GM18517 (cell line): ENCODE measurements around the gene CEP112.

Experiments used
- ATAC-seq: cut with Tn5 transposase; IDR thresholded peaks from one replicate; pipeline ENCODE4 v1.9.1; 2021; ENCODE audit warnings: mild to moderate bottlenecking, moderate library complexity; ENCODE audit not compliant: unreplicated experiment

Gene CEP112

GRCh38 chr17:65896889-65897288, 295.0 kb downstream of the CEP112 start:
- no peak for ATAC-seq

DNA sequence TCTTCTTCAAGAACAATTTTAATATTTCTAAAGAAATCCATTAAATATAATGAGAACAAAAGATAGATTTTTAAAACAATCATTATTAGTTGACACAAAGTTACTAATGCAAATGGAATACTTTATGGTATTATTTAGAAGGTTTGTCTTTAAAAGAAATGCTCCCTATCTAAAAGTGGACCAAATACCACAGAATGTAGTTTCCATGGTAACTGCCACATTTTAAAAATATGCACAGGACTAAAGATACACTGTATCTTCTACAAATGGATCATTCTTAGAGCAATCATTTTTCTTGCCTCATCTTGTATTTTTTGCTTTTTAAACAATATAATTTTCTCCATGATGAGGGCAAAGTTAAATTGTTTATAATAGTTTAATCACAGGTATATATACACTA, 296.0 kb downstream of the CEP112 start:
- ATAC-seq, result no peak

- no peak for ATAC-seq
These were observed 298.1 kb downstream of the CEP112 start for GRCh38 chr17:65893692-65894279.

DNA sequence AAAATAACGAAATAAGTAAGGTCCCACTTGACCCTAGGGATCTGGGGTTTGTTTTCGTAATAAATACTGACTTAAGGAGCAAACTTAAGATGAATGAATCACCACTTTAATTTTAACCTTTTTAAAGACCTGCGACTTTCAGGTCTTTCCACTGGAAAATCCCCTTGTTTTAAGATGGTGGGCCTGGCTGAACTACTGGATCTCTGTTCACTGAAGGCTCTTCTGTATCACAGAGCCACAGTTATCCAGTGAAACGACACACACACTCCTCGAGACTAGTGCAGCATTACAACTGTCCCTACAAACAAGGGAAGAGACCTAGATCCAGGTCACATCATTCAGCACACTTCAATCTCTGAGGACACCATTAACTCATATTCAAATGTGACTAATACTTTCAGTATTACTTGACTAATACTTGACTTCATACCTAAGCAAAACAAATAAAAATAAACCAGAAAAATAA, 299.0 kb downstream of the CEP112 start:
- ATAC-seq, result peak; percentile 67

- no peak for ATAC-seq
These were observed 300.6 kb downstream of the CEP112 start for GRCh38 chr17:65891231-65891735.

GRCh38 chr17:65888649-65889048, 303.3 kb downstream of the CEP112 start:
- no peak for ATAC-seq

GRCh38 chr17:65886315-65887245, 305.4 kb downstream of the CEP112 start:
- ATAC-seq, result no peak

DNA sequence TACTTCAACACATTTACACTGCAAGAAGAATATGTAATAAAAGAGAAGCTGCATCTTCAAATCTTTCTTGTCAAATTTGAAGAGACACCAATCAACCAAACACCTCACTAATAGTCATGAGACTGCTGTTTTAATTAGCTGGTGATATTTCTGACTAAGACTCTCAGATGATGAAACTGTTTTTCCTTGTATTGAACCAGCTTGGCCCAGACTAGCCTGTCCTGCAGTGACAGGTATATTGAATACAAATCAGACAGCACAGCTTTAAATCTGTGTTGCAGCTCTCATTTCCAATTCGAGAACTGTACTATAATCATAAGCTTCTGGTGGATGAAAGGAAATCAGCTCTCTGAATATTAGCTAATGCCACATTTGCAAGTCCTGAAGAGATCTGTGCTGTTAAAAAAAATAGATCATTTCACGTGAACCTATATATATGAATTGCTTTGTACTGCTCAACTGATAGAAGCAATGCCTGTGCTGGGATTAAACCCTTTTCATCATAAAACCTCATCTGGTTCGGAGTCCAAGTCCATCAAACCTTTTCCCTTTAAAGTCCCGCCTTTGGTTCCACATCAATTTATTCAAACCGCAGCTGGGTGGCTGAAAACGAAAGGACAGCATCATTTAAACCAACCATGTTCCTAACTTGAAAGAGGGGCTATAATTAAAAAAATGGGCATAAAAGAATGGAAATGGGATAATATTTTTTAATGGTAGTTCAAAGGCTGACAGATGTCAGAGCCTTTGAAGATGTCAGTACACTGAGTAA, 306.2 kb downstream of the CEP112 start:
- no peak for ATAC-seq

DNA sequence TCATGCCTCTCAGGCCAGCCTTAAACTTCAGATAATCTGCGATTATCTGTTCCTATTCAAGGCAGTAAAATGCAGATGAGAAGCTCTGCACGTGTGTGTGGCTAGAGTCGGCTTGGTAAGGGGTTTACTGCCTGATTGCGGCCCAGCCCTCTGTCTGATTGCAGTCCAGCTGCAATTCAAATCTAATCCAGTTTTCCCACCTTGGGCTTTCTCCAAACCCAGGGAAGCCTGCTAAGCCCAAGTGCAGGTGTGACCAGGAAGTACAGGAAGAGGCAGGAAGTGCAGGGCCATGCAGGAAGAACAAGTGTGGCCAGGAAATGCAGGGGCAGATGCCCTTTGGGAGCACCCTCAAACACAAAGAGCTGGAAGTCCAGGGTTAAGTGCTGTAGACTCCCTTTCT, 314.9 kb downstream of the CEP112 start:
- ATAC-seq, result no peak

- ATAC-seq, result no peak
These were observed 323.1 kb downstream of the CEP112 start for GRCh38 chr17:65868881-65869280.

GRCh38 chr17:65867014-65867413, 324.9 kb downstream of the CEP112 start:
- ATAC-seq, result no peak

DNA sequence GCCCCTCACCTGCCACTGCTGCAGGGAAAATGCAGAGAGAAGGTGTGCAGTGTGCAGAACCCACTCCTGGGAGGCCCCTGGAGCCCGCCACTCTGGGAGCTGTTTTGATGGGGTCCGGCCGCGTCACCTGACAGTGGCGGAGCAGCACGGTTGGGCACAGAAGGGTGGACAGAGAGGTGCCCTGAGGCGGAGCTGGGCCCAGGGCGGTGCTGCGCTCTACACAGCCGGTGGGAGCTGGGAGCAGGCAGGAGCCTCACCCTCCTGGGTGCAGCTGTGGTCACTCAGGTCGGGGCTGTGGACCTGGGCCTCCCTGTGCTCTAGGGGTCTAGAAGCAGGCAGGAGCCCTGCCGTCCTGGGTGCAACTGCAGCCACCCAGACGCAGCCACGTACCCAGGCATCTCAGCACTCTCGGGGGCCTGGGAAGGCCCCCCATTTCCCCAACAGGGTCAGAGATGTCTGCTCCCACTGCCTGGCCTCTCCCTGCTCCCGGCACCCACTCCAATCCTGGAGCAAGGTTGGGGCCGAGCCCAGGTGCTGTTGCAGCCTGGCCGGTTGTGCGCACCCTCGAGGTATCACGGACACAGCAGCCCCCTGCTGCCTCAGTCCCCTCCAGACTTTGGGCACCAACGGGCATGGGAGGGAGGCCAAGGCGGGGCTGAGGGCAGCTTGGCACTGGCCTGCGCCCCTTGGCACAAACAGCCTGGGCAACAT, 326.1 kb downstream of the CEP112 start:
- no peak for ATAC-seq

- no peak for ATAC-seq
These were observed 327.5 kb downstream of the CEP112 start for GRCh38 chr17:65864394-65864793.

- no peak for ATAC-seq
These were observed 334.2 kb downstream of the CEP112 start for GRCh38 chr17:65857718-65858117.

- no peak for ATAC-seq
These were observed 335.1 kb downstream of the CEP112 start for GRCh38 chr17:65856865-65857264.

DNA sequence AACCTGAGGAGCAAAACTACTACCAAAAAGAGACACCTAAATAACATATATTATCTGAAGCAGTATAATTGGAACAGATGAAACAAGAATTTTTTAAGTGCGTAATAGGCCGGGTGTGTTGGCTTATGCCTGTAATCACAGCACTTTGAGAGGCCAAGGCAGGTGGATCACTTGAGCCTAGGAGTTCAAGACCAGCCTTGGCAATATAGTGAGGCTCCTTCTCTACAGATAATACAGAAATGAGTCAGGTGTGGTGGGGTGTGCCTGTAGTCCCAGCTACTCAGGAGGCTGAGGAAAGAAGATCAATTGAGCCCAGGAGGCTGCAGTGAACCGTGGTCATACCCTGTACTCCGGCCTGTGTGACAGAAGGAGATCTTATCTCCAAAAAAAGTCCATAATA, 336.3 kb downstream of the CEP112 start:
- no peak for ATAC-seq

GRCh38 chr17:65855245-65855644, 336.7 kb downstream of the CEP112 start:
- no peak for ATAC-seq

DNA sequence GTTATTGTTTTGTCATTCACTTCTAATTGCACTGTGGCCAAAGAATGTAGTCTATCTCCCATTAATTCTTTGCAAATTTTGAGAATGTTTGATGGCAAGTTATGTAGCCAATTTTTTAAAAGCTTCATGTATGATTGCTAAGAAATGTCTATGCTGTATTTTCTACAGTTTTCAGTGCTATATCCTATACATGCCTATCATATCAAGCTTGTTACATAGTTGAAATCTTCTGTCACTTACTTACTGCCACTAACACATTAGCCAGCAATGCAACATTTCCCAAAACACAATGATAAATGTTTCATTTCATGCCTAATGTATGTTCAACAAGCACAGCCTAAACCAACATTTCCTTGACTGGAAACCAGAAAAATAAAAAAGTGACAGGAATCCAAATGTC, 338.1 kb downstream of the CEP112 start:
- no peak for ATAC-seq

DNA sequence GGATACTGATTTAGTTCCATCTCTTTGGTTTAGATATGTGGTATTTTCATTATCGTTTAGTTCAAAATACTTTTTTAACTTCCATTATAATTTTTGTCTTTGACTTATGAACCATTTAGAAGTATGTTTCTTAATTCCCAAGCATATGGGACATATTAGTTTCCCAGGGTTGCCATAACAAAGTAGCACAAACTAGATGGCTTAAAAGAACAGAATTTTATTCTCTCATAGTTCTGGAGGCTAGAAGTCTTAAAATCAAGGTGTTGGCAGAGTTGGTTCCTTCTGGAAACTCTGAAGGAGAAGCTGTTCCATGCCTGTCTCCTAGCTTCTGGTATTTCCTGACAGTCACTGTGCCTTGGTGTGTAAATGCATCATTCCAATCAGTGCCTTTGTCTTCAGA, 339.0 kb downstream of the CEP112 start:
- ATAC-seq, result no peak

DNA sequence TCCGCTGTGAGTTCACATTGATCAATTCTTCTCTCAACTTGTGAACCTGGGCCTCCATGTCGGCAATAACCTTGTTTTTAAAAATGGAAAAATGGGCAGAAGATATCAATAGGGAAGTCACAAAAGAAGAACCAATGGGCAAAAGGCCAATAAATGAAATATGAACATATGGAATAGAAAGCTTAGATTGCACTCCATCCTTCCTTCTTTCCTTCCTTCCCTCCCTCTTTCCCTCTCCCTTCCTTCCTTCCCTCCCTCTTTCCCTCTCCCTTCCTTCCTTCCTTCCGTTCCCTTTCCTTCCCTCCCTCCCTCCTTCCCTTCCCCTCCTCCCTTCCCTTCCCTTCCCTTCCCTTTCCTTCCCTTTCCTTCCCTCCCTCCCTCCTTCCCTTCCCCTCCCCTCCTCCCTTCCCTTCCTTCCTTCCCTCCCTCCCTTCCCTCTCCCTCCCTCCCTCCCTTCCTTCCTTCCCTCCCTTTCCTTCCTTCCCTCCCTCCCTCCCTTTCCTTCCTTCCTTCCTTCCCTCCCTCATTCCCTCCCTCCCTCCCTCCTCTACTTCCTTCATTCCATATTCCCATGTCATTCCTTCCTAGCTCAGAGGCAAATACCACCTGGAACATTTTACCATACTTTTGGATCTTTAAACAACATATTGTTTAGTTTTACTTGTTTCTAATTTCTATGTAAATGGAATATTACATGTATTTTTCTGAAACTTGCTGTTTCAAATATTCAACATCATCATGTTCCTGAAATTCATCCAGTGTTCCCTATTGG, 339.8 kb downstream of the CEP112 start:
- ATAC-seq, result no peak
